ENCODE results near the gene FAM120B.
"Not testable (repeated sequence)": the region's sequence is repeated elsewhere in the genome, so short reads cannot be mapped to it uniquely, and the experiment has no call there.

FAM120B gene

DNA sequence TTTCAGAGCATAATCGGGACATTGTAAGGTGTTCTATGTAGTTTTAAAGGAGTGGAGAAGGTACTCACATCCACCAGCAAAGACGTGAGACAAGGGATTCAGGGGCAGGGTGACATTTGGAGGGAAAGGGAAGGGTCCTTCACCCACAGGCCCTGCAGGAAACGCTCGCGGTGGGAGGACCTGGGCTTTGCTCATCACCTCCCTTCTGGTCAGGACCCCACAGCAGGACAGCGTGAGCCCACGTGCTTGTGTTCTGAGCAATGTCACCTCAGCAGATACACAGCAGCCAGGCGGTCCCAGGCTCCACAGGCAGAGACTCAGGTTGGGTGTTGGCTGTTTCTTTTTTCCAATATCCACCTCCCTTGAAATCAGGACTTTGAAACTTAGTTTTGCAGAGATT, 43.1 kb upstream of the FAM120B start:
- DNase-seq (ENCODE audit: low spot score): no peak
- TF ChIP-seq, protein P1, sequence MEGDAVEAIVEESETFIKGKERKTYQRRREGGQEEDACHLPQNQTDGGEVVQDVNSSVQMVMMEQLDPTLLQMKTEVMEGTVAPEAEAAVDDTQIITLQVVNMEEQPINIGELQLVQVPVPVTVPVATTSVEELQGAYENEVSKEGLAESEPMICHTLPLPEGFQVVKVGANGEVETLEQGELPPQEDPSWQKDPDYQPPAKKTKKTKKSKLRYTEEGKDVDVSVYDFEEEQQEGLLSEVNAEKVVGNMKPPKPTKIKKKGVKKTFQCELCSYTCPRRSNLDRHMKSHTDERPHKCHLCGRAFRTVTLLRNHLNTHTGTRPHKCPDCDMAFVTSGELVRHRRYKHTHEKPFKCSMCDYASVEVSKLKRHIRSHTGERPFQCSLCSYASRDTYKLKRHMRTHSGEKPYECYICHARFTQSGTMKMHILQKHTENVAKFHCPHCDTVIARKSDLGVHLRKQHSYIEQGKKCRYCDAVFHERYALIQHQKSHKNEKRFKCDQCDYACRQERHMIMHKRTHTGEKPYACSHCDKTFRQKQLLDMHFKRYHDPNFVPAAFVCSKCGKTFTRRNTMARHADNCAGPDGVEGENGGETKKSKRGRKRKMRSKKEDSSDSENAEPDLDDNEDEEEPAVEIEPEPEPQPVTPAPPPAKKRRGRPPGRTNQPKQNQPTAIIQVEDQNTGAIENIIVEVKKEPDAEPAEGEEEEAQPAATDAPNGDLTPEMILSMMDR (IDR thresholded peaks at IDR 0.05; ENCODE audit: extremely low read depth, missing control alignments): no peak

DNA sequence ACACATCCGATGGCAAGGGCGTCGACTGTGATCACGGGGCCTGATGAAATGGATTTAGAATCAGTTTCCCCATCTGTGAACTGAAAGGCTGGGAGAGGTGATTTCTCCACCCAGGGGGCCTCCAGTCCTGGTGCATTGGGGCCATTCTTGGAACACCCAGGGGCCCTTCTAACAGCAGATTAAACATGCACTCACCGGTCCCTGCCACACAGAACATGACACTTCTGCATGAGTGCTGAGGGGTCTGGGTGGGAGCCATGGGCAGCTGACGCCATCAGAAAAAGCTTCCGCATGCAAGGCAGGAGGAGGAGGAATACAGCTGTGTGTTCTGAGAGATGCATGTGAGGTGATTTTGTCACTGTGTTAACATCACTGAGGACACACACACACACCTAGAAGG, 42.5 kb upstream of the FAM120B start:
- TF ChIP-seq, protein P1 (IDR thresholded peaks at IDR 0.05; ENCODE audit: extremely low read depth, missing control alignments): no peak

DNA sequence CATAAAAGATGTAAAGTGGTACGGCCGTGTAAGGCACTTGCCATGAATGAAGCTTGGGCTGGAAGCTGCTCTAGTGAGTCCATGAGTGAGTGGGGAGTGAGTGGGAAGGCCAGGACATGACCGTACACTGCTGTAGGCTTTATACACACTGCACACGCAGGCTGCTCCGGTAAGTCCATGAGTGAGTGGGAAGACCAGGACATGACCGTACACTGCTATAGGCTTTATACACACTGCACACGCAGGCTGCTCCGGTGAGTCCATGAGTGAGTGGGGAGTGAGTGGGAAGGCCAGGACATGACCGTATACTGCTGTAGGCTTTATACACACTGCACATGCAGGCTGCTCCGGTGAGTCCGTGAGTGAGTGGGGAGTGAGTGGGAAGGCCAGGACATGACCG, 41.9 kb upstream of the FAM120B start:
- not testable (repeated sequence) for DNase-seq (ENCODE audit: low spot score)

More for the DNA sequence above, 42.5 kb upstream of the FAM120B start:
- DNase-seq (ENCODE audit: low spot score): no peak

DNA sequence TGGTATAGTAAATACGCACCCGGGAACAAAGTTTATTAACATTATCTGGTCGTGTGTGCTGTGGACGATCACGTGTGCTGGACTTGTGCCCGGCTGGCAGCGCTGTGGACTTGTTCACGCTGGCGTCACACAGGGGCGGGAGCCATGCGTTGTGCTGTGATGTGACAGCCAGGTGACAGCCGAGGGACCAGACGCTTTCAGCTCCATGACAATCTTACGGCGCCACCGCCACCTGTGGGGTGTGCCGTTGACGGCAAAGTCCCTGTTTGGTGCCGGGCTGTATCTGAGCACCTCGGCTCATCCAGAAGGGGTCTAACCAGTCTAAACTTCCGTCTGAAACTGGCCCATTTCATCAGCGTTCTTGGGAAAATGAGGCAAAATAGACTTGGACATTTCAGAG, 40.9 kb upstream of the FAM120B start:
- DNase-seq (ENCODE audit: low spot score): no peak
- TF ChIP-seq, protein P1 (IDR thresholded peaks at IDR 0.05; ENCODE audit: extremely low read depth, missing control alignments): no peak

DNA sequence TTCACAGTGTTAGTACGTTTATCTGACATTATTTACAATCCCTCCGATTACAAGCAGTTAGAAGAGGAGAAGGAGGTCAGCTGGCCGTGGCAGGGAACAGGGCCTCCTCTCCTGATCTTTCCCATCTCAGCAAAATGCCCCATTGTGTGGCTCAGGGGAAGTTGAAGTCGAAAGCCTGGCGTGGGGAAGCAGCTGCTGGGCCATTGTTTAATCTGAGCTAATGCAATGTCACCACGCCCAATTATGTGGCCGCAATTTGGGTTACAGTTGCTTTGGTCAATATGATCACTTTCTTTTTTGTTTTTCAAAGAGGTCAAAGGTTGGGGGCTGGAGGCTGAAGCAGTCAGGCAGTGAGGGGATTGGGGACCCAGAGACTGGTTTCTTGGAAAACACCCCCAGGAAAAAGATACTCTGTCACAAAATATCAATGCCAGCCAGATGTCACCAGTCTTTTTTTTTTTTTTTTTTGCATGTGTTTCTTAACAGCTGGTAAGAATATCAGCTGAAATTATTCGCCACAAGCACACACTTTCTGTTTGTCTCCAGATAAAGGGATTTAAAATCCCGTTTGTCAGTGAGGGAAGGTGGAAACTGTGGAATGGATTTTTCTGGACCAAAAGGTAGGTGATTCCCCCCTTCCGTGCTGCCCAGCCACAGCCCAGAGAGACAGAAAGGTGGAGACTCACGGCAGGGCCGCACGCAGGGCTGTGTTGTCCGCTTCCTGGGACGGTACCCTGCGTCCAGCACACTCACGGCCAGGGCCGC, 40.3 kb upstream of the FAM120B start:
- TF ChIP-seq, protein P1 (IDR thresholded peaks at IDR 0.05; ENCODE audit: extremely low read depth, missing control alignments): no peak
- no peak for DNase-seq (ENCODE audit: low spot score)

DNA sequence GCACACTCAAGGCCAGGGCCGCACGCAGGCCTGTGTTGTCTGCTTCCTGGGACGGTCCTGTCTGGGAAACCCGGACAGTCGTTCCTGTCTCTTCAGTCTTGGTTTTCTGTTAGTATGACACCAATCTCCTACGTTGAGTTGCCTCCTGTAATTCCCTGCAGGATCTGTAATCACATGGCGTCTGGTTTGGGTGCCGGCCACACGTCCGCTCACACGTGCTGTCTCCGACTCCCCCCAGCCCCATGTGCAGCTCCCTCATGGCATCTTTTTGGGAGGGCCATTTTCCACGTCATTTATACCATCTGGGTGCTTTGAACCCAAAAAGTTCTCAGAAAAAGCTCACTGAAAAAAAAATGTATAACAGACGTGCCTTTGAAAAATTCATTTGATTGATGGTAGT, 38.9 kb upstream of the FAM120B start:
- DNase-seq (ENCODE audit: low spot score): no peak
- TF ChIP-seq, protein P1 (IDR thresholded peaks at IDR 0.05; ENCODE audit: extremely low read depth, missing control alignments): no peak

DNA sequence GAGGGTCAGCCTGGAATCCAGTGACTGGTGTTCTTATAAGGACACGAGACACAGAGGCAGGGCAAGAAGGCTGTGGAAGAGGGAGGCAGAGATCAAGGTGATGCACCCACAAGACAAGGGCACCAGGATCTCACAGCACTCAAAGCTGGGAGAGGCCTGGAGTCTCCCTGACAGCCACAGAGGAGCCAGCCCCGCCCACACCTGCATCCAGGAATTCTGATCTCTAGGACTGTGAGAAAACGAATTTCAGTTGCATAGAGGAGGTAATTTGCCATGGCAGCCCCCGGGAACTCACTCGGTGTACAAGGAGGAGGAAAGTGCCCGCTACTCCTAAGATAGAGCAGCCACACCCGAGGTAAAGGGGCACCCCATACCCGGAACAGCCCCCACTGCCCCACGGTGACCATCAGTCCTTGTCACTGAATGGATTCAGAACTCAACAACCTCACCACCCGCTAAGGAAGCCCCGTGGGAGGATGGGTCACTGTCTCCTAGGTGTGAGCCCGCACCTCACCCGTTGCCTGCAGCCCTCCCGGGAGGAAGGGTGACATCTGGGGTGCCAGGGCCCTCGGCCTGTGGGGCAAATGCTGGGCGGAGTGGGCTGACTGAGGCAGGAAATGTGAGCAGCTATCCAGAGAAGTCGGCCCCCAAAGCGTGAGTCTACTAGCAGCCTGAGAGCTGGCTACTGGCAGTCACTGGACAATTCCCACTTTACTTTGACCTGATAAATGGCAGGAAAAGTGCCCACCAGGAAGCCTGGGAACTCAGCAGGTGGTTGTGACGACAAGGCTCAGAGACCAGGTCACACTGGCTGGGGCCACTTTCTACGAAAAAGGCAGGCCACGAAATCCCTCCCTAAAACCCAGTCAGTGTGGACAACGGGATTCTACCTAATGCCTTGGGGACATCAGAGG, 38.1 kb upstream of the FAM120B start:
- DNase-seq (ENCODE audit: low spot score): no peak
- TF ChIP-seq, protein P1 (IDR thresholded peaks at IDR 0.05; ENCODE audit: extremely low read depth, missing control alignments): no peak

Measured in GM20000 (cell line).